ENCODE data around the gene UTP25.

DNA sequence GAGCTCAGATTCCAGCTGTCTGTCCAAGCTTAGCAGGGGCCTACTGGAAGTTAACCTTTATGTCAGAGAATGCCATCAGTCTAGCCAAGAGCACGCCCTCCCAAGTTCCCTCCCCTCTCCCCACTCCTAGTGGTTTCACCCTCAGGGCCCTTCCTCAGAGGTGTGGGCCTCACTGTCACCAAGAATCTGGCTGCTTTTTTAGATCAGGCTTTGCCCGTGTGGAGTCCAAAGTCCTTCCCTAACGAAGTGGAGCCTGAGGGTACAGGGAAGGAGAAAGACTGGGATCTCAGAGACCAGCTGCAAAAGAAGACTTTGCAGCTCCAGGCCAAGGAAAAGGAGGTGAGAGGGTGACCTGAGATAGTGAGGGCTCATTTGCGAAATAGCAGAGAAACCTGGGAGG is 47.5 kb upstream of the UTP25 start:
- no peak for TF ChIP-seq EZH2 (IDR thresholded peaks at IDR 0.05; ENCODE audit: borderline replicate concordance, low read length)
- TF ChIP-seq, protein P1, sequence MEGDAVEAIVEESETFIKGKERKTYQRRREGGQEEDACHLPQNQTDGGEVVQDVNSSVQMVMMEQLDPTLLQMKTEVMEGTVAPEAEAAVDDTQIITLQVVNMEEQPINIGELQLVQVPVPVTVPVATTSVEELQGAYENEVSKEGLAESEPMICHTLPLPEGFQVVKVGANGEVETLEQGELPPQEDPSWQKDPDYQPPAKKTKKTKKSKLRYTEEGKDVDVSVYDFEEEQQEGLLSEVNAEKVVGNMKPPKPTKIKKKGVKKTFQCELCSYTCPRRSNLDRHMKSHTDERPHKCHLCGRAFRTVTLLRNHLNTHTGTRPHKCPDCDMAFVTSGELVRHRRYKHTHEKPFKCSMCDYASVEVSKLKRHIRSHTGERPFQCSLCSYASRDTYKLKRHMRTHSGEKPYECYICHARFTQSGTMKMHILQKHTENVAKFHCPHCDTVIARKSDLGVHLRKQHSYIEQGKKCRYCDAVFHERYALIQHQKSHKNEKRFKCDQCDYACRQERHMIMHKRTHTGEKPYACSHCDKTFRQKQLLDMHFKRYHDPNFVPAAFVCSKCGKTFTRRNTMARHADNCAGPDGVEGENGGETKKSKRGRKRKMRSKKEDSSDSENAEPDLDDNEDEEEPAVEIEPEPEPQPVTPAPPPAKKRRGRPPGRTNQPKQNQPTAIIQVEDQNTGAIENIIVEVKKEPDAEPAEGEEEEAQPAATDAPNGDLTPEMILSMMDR (conservative IDR thresholded peaks at IDR 0.05 in 1 of 2, IDR thresholded peaks at IDR 0.05 in 1 of 2; ENCODE audit: extremely low read depth in 1 of 2, insufficient read depth in 1 of 2, low read depth in 1 of 2, low read length in 2 of 2), result no peak

Measured in mammary epithelial cell (primary cell).